Measurements from ENCODE around the gene ZC3H12D. TPM values are rescaled to one million over a fixed set of nuclear protein-coding genes. Genes with fewer than 3 reads are reported as not detected.

ZC3H12D gene
- total and polyA plus RNA-seq, 2 donors (not counting 3 experiments of a cell fraction or from before 2014, with no cell fraction given): 0.06 TPM; not detected in 1

DNA sequence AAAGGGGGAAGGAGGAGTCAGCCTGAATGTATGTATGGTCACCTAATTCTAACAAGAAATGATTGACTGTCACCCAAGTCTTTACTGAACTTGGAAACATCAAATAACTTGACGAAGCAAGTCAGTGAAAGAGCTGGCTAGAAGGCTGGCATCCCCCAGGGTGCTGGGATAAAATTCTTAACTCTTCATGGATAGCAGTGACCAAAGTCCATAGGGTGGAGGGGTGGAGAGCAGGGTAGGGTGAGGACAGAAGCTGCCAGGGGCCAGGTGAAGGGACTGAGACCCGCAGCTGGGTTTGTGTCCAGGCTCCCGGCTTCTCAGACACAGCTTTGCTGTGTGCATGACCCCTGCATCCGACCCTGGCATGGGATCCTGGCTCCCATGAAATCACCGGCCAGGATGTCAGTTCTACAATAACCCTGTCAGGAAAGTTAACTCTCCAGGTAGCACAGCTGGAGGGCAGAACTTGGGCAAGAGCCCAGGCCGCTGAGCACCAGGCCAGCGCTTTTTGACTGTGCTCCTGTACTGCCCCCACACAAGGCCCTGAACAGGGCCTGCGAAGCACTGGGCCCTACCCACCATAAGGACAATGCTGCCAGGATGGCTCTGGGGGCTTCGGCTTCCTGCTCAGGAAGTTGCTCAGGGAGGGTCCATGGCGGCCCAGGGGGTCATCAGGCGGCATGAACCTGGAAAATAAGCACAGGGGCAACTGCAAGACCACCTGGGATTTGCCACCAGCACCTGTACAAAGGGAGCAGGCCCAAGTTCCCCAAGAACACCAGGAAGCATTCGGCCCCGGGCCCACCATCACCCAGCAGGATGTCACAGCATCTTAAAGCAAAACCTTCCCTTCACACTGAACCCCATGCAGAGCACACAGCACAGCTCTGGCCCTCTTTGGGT is 32.5 kb downstream of the ZC3H12D start:
- peaks cover 23 to 39% of the 10 kb centered on the region in 2 experiments for H3K27me3 ChIP-seq (ENCODE audit: control insufficient read depth in 2 of 2, insufficient read depth in 2 of 2, low read length in 2 of 2)
- H3K4me2 ChIP-seq (ENCODE audit: insufficient read depth, low read length): no peak overlapping the region
- H3K9me3 ChIP-seq (replicated peaks; ENCODE audit: control insufficient read depth, insufficient read depth, low read length): no peaks in the 10 kb centered on the region
- H3K9me1 ChIP-seq (replicated peaks; ENCODE audit: control insufficient read depth, extremely low read depth, insufficient read depth, low read length): no peaks in the 10 kb centered on the region
- H3K9ac ChIP-seq (replicated peaks; ENCODE audit: extremely low read depth, insufficient read depth, low read length): no peak overlapping the region
- H3K27ac ChIP-seq (ENCODE audit: insufficient read depth, low read depth, low read length): no peak overlapping the region
- ChIA-PET CTCF (interaction anchor here (1.7 kb wide), 1 partner anchor 10 kb away, joined by 3 read pairs; no protein-coding TSS in a partner anchor), POLR2A (no interaction called here)
- H2AFZ ChIP-seq (ENCODE audit: low read depth, low read length): no peak overlapping the region
- H3K79me2 ChIP-seq (ENCODE audit: control insufficient read depth, insufficient read depth, low read length): no peaks in the 10 kb centered on the region
- intact Hi-C loops (cut with micrococcal nuclease) (no loop called here), dilution Hi-C loops (cut with MboI; ENCODE audit: extremely low pct_ligation_motif_present, low sequenced_read_pairs) (no loop called here)
- TF ChIP-seq CTCF (IDR thresholded peaks at IDR 0.05; ENCODE audit: extremely low read depth in 1 of 2, insufficient read depth in 1 of 2, low read depth in 1 of 2, low read length in 2 of 2) (no peak), MYC (IDR thresholded peaks at IDR 0.05; ENCODE audit: low read depth, low read length) (no peak), POLR2A (IDR thresholded peaks at IDR 0.05; ENCODE audit: low read depth, low read length) (no peak), JUN (IDR thresholded peaks at IDR 0.05; ENCODE audit: borderline replicate concordance, insufficient read depth, insufficient read length, low read depth) (no peak), MAX (IDR thresholded peaks at IDR 0.05; ENCODE audit: insufficient read depth, insufficient read length) (no peak), GATA2 (IDR thresholded peaks at IDR 0.05; ENCODE audit: insufficient read depth, insufficient read length, low read depth, low read length) (no peak), POLR2AphosphoS5 (IDR thresholded peaks at IDR 0.05; ENCODE audit: insufficient read depth, low read depth, low read length) (no peak), FOS (IDR thresholded peaks at IDR 0.05; ENCODE audit: borderline replicate concordance, insufficient read depth, low read length) (no peak), EZH2 (IDR thresholded peaks at IDR 0.05; ENCODE audit: borderline replicate concordance, low read depth, low read length, severe bottlenecking) (no peak)
- H4K20me1 ChIP-seq (replicated peaks; ENCODE audit: control insufficient read depth, extremely low read depth, insufficient read depth, low read length): no peaks in the 10 kb centered on the region
- no peaks in the 10 kb centered on the region for H3K36me3 ChIP-seq (ENCODE audit: control insufficient read depth in 2 of 2, extremely low read depth in 1 of 2, insufficient read depth in 2 of 2, low read length in 2 of 2)
- no TSS peak for BruUV-seq (replicated peaks)
- no peak overlapping the region for H3K4me3 ChIP-seq (replicated peaks in 1 of 3; ENCODE audit: insufficient read depth in 1 of 3, low read depth in 1 of 3, low read length in 3 of 3)
- DNase-seq (ENCODE audit: low read depth, low spot score) (no peak), FAIRE-seq (no peak)
- no peaks in the 10 kb centered on the region for H3K4me1 ChIP-seq (ENCODE audit: control insufficient read depth, extremely low read depth, insufficient read depth, low read length)

Measured in endothelial cell of umbilical vein (primary cell).